Caco-2 (cell line): Measurements from ENCODE around the gene ARHGEF9. TPM values are rescaled to one million over a fixed set of nuclear protein-coding genes. Genes with fewer than 3 reads are reported as not detected.

Experiments
- BruUV-seq: library from RNA; stranded (reverse); fragments of 400-500 nt; replicated peaks from 2 replicates; lab custom pipeline; 2021; lab: Mats Ljungman, UMichigan
- CTCF ChIA-PET: fragments of 300-600 bp; sonication (Branson Sonifier 250); formaldehyde crosslinking; loops from one replicate; lab custom pipeline; 2022; ENCODE audit warnings: antibody characterized with exemption; lab: Charles Lee
- POLR2A ChIA-PET: fragments of 300-600 bp; sonication (Branson Sonifier 250); formaldehyde crosslinking; loops from one replicate; lab custom pipeline; 2022; ENCODE audit warnings: antibody characterized with exemption; lab: Charles Lee
- DNase-seq, 2 experiments: peaks; one replicate each; pipeline versions ENCODE4 v3.0.0 to v3.0.0-alpha.2; 2020 to 2022
- H3K27me3 ChIP-seq: replicated peaks from 2 replicates; pipeline ENCODE4 v1.6.0; 2011; ENCODE audit warnings: low read length; ENCODE audit not compliant: control insufficient read depth, insufficient read depth
- H3K36me3 ChIP-seq: 2 replicates; pipeline ENCODE4 v1.5.1; 2011; ENCODE audit warnings: low read length; ENCODE audit not compliant: control insufficient read depth, insufficient read depth
- H3K4me1 ChIP-seq: fragments of 250-450 bp; sonication (Bioruptor Pico); 2 replicates; pipeline ENCODE4 v1.5.1; 2020; ENCODE audit warnings: mild to moderate bottlenecking
- H3K4me3 ChIP-seq: 2 replicates; pipeline ENCODE4 v1.5.1; 2011; ENCODE audit warnings: low read depth, mild to moderate bottlenecking, control low read depth, low read length
- H3K9me3 ChIP-seq: fragments of 250-450 bp; sonication (Bioruptor Pico); 2 replicates; pipeline ENCODE4 v1.5.1; 2020; ENCODE audit warnings: mild to moderate bottlenecking, moderate library complexity
- H3K27ac Mint-ChIP-seq: one replicate; pipeline ENCODE4 v1.8.0; 2022; ENCODE audit warnings: mixed read lengths; ENCODE audit not compliant: unreplicated experiment
- H3K27me3 Mint-ChIP-seq: one replicate; pipeline ENCODE4 v1.8.0; 2022; ENCODE audit warnings: mixed read lengths; ENCODE audit not compliant: insufficient read depth, unreplicated experiment
- H3K36me3 Mint-ChIP-seq: one replicate; pipeline ENCODE4 v1.8.0; 2022; ENCODE audit warnings: mild to moderate bottlenecking, mixed read lengths; ENCODE audit not compliant: insufficient read depth, unreplicated experiment
- H3K4me1 Mint-ChIP-seq: one replicate; pipeline ENCODE4 v1.8.0; 2022; ENCODE audit warnings: low read depth, mixed read lengths; ENCODE audit not compliant: unreplicated experiment
- H3K4me3 Mint-ChIP-seq: one replicate; pipeline ENCODE4 v1.8.0; 2022; ENCODE audit warnings: mild to moderate bottlenecking, moderate library complexity, mixed read lengths; ENCODE audit not compliant: unreplicated experiment
- H3K9me3 Mint-ChIP-seq: one replicate; pipeline ENCODE4 v1.8.0; 2022; ENCODE audit warnings: mixed read lengths; ENCODE audit not compliant: unreplicated experiment
- CTCF ChIP-seq, 2 experiments: fragments of 200-600 bp in 1 of 2; IDR thresholded peaks; 1 replicate in 1 of 2; 2 replicates in 1 of 2; pipeline versions ENCODE4 v1.5.1 to v1.8.0; 2011 to 2022; ENCODE audit warnings: antibody characterized with exemption in 1 of 2, control low read depth in 1 of 2, inconsistent platforms in 1 of 2, low read depth in 1 of 2, low read length in 1 of 2, mild to moderate bottlenecking in 1 of 2, moderate library complexity in 1 of 2; ENCODE audit not compliant: insufficient read depth in 1 of 2, severe bottlenecking in 1 of 2, unreplicated experiment in 1 of 2
- intact Hi-C: fragments of 100-400 bp; cut with micrococcal nuclease; formaldehyde crosslinking; loops from one replicate; pipeline ENCODE4 v1.10.0; 2022; ENCODE audit not compliant: unreplicated experiment
- total RNA-seq: library from RNA; stranded (reverse); gene quantifications from 2 replicates; pipeline ENCODE4 v1.2.3, GENCODE V29; 2022

The ARHGEF9 gene
- total RNA-seq, 1 experiment from 2014 or later = 9.8 TPM

- TF ChIP-seq CTCF (IDR thresholded peaks at IDR 0.05; ENCODE audit: insufficient read depth in 1 of 2, low read depth in 1 of 2, low read length in 1 of 2, severe bottlenecking in 1 of 2, unreplicated experiment in 1 of 2) = no peak
- no peaks in the 10 kb centered on the region for H3K4me1 Mint-ChIP-seq
- Histone ChIP-seq H3K4me1 (no peaks in the 10 kb centered on the region), H3K36me3 (no peaks in the 10 kb centered on the region), H3K4me3 (no peak overlapping the region), H3K9me3 (no peaks in the 10 kb centered on the region), H3K27me3 (no peaks in the 10 kb centered on the region)
- ChIA-PET POLR2A (interaction anchor here (0.5 kb wide), 1 partner anchor 35 kb away, joined by 6 read pairs; no protein-coding TSS in a partner anchor), CTCF (no interaction called here)
- no peaks in the 10 kb centered on the region for H3K27me3 Mint-ChIP-seq
- no peak for DNase-seq
- H3K9me3 Mint-ChIP-seq = no peaks in the 10 kb centered on the region
- no peak overlapping the region for H3K4me3 Mint-ChIP-seq
- BruUV-seq = no TSS peak
- H3K27ac Mint-ChIP-seq = no peak overlapping the region
- H3K36me3 Mint-ChIP-seq = no peaks in the 10 kb centered on the region
- intact Hi-C loops = no loop called here
These were observed 64.7 kb downstream of the ARHGEF9 start for GRCh38 chrX:63720293-63720692.

GRCh38 chrX:63719633-63720032, 65.4 kb downstream of the ARHGEF9 start:
- no peak overlapping the region for H3K4me3 ChIP-seq
- no peaks in the 10 kb centered on the region for H3K27me3 ChIP-seq
- Mint-ChIP-seq H3K9me3 (no peaks in the 10 kb centered on the region), H3K27ac (no peak overlapping the region), H3K27me3 (no peaks in the 10 kb centered on the region), H3K4me1 (no peaks in the 10 kb centered on the region), H3K36me3 (no peaks in the 10 kb centered on the region), H3K4me3 (no peak overlapping the region)
- H3K9me3 ChIP-seq = no peaks in the 10 kb centered on the region
- no peaks in the 10 kb centered on the region for H3K36me3 ChIP-seq
- intact Hi-C loops = no loop called here
- ChIA-PET CTCF (no interaction called here), POLR2A (interaction anchor here (0.5 kb wide), 1 partner anchor 35 kb away, joined by 6 read pairs; no protein-coding TSS in a partner anchor)
- TF ChIP-seq CTCF (IDR thresholded peaks at IDR 0.05; ENCODE audit: insufficient read depth in 1 of 2, low read depth in 1 of 2, low read length in 1 of 2, severe bottlenecking in 1 of 2, unreplicated experiment in 1 of 2) = no peak
- BruUV-seq = no TSS peak
- H3K4me1 ChIP-seq = no peaks in the 10 kb centered on the region
- no peak for DNase-seq

- no peak for TF ChIP-seq CTCF (IDR thresholded peaks at IDR 0.05; ENCODE audit: insufficient read depth in 1 of 2, low read depth in 1 of 2, low read length in 1 of 2, severe bottlenecking in 1 of 2, unreplicated experiment in 1 of 2)
- Mint-ChIP-seq H3K36me3 (no peaks in the 10 kb centered on the region), H3K27me3 (no peaks in the 10 kb centered on the region)
These were observed 66.9 kb downstream of the ARHGEF9 start for GRCh38 chrX:63718010-63718694.

More at GRCh38 chrX:63718010-63718694, 66.9 kb downstream of the ARHGEF9 start:
- no peak overlapping the region for H3K4me3 Mint-ChIP-seq
- H3K9me3 Mint-ChIP-seq = no peaks in the 10 kb centered on the region
- no peak for DNase-seq
- intact Hi-C loops = no loop called here
- H3K36me3 ChIP-seq = no peaks in the 10 kb centered on the region
- CTCF ChIA-PET = no interaction called here
- no peak overlapping the region for H3K27ac Mint-ChIP-seq
- H3K9me3 ChIP-seq = no peaks in the 10 kb centered on the region
- no peaks in the 10 kb centered on the region for H3K4me1 ChIP-seq
- no peak overlapping the region for H3K4me3 ChIP-seq
- H3K4me1 Mint-ChIP-seq = no peaks in the 10 kb centered on the region
- no TSS peak for BruUV-seq
- H3K27me3 ChIP-seq = no peaks in the 10 kb centered on the region
- POLR2A ChIA-PET = no interaction called here
